ENCODE results near the gene PTGES3. TPM values are rescaled to one million over a fixed set of nuclear protein-coding genes. Genes with fewer than 3 reads are reported as not detected.

PTGES3 gene
- total RNA-seq, 3 donors from 2014 or later (not counting 1 experiment from before 2014, with no cell fraction given): 79.2 to 93.8 (median 93.4) TPM

DNA sequence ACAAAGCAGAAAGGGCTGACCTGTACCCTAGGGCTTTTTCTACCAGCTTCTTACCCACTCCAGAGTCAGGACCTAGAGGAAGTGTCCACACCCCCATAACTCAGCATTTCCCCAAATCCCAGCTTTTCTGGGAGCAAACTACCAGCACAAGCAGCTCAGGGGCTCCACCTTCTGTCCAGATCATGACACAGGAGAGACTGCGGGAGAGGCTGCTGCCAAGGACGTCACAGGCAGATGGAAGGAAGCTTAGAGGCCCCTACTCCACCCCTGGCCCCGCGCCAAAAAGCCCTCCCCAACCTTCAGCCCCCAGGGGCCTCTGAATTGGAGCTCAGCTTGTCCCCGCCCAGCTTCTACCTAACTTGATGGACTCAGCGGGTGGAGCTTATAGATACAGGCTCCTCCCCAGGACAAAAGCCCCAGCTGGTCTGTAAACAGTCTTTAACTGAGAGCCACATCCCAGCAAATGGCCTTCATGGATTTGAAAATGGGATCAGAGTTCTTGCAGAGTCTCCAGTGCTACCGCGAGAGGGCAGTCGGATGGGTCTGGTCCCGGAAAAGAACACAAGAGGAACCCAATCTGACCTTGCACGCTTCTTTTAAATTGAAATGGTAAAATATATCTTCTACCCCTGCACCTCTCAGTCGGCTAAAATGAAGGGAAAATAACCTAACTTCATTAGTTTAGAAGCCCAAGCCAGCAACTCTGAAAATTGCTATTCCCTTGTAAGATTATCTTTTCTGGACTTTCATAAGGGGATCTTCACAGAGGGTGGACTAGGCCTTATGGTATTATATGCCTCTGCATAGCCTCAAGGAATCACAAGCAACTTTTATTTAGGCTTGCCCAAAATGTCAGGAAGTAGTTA lies 51.2 kb downstream of the PTGES3 start:
- H3K9me3 Mint-ChIP-seq: no peaks in the 10 kb centered on the region
- Histone ChIP-seq H3K4me1 (ENCODE audit: control insufficient read depth, insufficient read depth, low read length) (peaks cover 51% of the 10 kb centered on the region), H3K27me3 (ENCODE audit: control insufficient read depth, insufficient read depth, low read length) (no peaks in the 10 kb centered on the region), H3K36me3 (ENCODE audit: control insufficient read depth, insufficient read depth, low read length) (peaks cover 44% of the 10 kb centered on the region), H3K27ac (ENCODE audit: low read length) (peak overlapping the region; percentile 68), H3K4me3 (ENCODE audit: low read length) (peak overlapping the region; percentile 74), H3K9me3 (ENCODE audit: control insufficient read depth, insufficient read depth, low read length) (no peaks in the 10 kb centered on the region)
- WGBS (ENCODE audit: insufficient coverage): 13% methylated on average over 12 of the region's 12 CpGs
- ATAC-seq (peak; percentile 60 to 85 (median 67)), DNase-seq (peak; percentile 85 to 98)
- intact Hi-C loops (cut with micrococcal nuclease): loop anchor here (1.0 to 5.0 kb wide), 4 partner anchors 9 to 275 kb away; partner anchors contain the start of genes APOF, PTGES3 and STAT2
- H3K4me3 Mint-ChIP-seq: peak overlapping the region; percentile 99
- H3K27me3 Mint-ChIP-seq (ENCODE audit: low read depth in 2 of 2): no peaks in the 10 kb centered on the region
- H3K27ac Mint-ChIP-seq: peak overlapping the region; percentile 91 to 93
- TF ChIP-seq, protein P1, sequence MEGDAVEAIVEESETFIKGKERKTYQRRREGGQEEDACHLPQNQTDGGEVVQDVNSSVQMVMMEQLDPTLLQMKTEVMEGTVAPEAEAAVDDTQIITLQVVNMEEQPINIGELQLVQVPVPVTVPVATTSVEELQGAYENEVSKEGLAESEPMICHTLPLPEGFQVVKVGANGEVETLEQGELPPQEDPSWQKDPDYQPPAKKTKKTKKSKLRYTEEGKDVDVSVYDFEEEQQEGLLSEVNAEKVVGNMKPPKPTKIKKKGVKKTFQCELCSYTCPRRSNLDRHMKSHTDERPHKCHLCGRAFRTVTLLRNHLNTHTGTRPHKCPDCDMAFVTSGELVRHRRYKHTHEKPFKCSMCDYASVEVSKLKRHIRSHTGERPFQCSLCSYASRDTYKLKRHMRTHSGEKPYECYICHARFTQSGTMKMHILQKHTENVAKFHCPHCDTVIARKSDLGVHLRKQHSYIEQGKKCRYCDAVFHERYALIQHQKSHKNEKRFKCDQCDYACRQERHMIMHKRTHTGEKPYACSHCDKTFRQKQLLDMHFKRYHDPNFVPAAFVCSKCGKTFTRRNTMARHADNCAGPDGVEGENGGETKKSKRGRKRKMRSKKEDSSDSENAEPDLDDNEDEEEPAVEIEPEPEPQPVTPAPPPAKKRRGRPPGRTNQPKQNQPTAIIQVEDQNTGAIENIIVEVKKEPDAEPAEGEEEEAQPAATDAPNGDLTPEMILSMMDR (IDR thresholded peaks at IDR 0.05): peak; percentile 57
- no peaks in the 10 kb centered on the region for H3K36me3 Mint-ChIP-seq
- H3K4me1 Mint-ChIP-seq: peaks cover 39 to 53% of the 10 kb centered on the region in 2 donors

DNA sequence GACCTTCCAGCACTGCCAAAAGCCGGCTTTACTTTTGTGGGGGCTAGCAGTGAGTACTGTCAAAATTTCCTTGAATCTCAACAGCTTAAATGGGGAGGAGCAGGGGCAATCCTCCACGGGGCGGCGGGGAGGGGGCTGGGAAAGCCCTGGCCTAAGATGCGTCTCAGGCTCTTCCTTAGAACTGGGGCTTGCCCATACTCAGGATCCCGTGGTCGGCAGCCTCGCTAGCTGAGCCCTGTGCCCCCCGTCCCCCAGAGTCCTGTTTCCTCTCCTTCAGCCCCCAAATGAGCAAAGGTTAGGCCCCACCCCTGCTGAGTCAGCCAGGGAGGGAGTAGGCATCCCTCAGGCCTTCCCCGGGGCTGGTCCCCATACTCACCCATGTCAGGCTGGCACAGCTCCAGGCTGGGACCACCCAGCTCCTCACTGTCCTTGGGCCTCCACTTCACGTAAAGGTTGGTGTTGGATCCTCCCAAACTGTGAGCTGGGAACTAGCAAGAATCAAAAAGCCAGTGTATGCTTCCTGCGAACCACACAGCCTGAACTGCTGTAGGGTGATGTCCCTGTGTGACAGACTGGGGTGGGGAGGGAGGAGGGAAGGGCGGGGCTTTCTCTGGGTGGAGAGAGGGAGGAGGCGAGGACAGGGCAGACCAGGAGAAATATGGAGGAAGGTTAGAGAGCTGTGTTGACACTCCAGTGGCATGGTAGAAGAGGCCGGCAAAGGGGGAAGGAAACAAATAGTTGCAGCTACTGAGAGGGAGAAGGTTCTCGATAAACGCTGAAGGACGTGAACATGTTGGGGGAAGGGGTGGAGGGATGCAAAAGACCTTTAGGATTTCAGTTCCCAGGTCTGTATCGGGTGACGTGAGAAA lies 52.0 kb downstream of the PTGES3 start:
- Histone ChIP-seq H3K27me3 (ENCODE audit: control insufficient read depth, insufficient read depth, low read length) (no peaks in the 10 kb centered on the region), H3K9me3 (ENCODE audit: control insufficient read depth, insufficient read depth, low read length) (no peaks in the 10 kb centered on the region), H3K4me3 (ENCODE audit: low read length) (peak overlapping the region; percentile 74), H3K36me3 (ENCODE audit: control insufficient read depth, insufficient read depth, low read length) (peaks cover 36% of the 10 kb centered on the region), H3K4me1 (ENCODE audit: control insufficient read depth, insufficient read depth, low read length) (peaks cover 55% of the 10 kb centered on the region), H3K27ac (ENCODE audit: low read length) (peak overlapping the region; percentile 68)
- peak; percentile 59 to 78 (median 62) for ATAC-seq
- intact Hi-C loops (cut with micrococcal nuclease): loop anchor here (1.0 to 5.0 kb wide), 4 partner anchors 10 to 274 kb away; partner anchors contain the start of genes APOF, PTGES3 and STAT2
- H3K36me3 Mint-ChIP-seq: no peaks in the 10 kb centered on the region
- peak; percentile 63 to 91 for DNase-seq
- H3K4me1 Mint-ChIP-seq: peaks cover 39 to 60% of the 10 kb centered on the region in 2 donors
- WGBS (ENCODE audit: insufficient coverage): 3% methylated on average over 20 of the region's 20 CpGs
- TF ChIP-seq, protein P1 (IDR thresholded peaks at IDR 0.05): no peak
- H3K27ac Mint-ChIP-seq: peak overlapping the region; percentile 91 to 93
- H3K27me3 Mint-ChIP-seq (ENCODE audit: low read depth in 2 of 2): no peaks in the 10 kb centered on the region
- no peaks in the 10 kb centered on the region for H3K9me3 Mint-ChIP-seq
- peak overlapping the region; percentile 99 for H3K4me3 Mint-ChIP-seq

DNA sequence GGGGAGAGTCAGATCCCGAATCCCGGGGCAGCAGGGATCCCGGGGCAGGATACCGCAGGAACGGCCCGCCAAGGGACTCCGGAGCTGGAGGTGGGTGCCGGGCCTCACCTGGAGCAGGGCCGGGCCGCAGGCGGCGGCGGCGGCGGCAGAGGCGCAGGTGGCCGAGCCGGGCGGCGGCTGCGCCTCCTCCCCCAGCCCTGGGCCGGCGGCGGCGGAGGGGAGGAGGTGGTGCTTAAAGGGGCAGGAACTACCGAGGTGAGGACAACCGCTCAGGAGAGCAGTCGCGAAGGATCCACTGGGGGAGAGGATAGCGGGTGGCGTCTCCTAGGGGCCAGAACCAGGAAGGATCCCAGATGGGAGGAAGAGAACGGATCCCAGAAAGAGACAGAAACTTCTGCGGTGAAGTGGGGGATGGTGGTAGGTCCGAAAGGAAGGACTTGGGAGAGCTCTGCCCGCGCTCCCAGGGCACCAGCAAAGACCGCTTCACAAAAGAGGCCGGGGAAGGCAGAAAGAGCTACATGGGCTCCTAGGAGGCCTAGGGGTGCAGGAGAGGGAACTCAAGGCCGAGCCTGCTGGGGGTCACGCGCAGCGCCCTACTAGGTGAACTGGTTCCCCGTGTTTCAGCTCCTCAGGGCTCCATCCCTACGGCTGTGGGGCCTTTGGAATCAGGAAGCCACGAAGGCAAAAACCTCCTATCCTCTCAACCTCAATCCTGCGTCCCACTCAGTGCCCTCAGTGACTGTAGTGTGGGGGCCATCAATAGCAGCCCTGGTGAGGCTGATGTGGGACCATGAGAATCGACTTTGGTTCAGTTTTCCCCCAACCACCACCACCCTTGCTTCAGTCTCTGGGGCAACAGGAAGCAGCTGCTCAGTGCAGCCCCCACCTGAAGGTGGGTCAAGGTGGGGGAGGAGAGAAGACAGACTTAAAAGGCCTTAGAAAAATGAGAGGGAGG lies 53.0 kb downstream of the PTGES3 start:
- TF ChIP-seq, protein P1 (IDR thresholded peaks at IDR 0.05): no peak

More for the DNA sequence above, 53.0 kb downstream of the PTGES3 start:
- H3K9me3 Mint-ChIP-seq: no peaks in the 10 kb centered on the region
- intact Hi-C loops (cut with micrococcal nuclease): loop anchor here (5.0 kb wide), 2 partner anchors 33 to 273 kb away; partner anchors contain the start of genes APOF and STAT2
- peak; percentile 37 to 56 (median 53) for ATAC-seq
- no peaks in the 10 kb centered on the region for H3K27me3 Mint-ChIP-seq (ENCODE audit: low read depth in 2 of 2)
- peak overlapping the region; percentile 91 to 93 for H3K27ac Mint-ChIP-seq
- Histone ChIP-seq H3K9me3 (ENCODE audit: control insufficient read depth, insufficient read depth, low read length) (no peaks in the 10 kb centered on the region), H3K4me1 (ENCODE audit: control insufficient read depth, insufficient read depth, low read length) (peaks cover 64% of the 10 kb centered on the region), H3K27me3 (ENCODE audit: control insufficient read depth, insufficient read depth, low read length) (no peaks in the 10 kb centered on the region), H3K36me3 (ENCODE audit: control insufficient read depth, insufficient read depth, low read length) (peaks cover 29% of the 10 kb centered on the region), H3K4me3 (ENCODE audit: low read length) (peak overlapping the region; percentile 74), H3K27ac (ENCODE audit: low read length) (peak overlapping the region; percentile 74)
- peak; percentile 67 to 78 for DNase-seq
- peak overlapping the region; percentile 99 for H3K4me3 Mint-ChIP-seq
- H3K36me3 Mint-ChIP-seq: no peaks in the 10 kb centered on the region
- peaks cover 47 to 69% of the 10 kb centered on the region in 2 donors for H3K4me1 Mint-ChIP-seq
- WGBS (ENCODE audit: insufficient coverage): under 1% methylated on average over 43 of the region's 47 CpGs

Data from natural killer cell (primary cell).